A549 treated with Hydrocortisone at 1 μM for 4 hours (cell line): Measurements from ENCODE around the gene SCN3A. TPM values are rescaled to one million over a fixed set of nuclear protein-coding genes. Genes with fewer than 3 reads are reported as not detected.

Experiments
- total RNA-seq: library from RNA; stranded (reverse); fragments of 200-300 nt; extraction: Qiagen RNA extraction; gene quantifications from 5 replicates; pipeline ENCODE4 v1.2.3, GENCODE V29; 2022

The SCN3A gene
- 0.01 TPM in 1 of 5 replicates, not detected in the others for total RNA-seq

DNA sequence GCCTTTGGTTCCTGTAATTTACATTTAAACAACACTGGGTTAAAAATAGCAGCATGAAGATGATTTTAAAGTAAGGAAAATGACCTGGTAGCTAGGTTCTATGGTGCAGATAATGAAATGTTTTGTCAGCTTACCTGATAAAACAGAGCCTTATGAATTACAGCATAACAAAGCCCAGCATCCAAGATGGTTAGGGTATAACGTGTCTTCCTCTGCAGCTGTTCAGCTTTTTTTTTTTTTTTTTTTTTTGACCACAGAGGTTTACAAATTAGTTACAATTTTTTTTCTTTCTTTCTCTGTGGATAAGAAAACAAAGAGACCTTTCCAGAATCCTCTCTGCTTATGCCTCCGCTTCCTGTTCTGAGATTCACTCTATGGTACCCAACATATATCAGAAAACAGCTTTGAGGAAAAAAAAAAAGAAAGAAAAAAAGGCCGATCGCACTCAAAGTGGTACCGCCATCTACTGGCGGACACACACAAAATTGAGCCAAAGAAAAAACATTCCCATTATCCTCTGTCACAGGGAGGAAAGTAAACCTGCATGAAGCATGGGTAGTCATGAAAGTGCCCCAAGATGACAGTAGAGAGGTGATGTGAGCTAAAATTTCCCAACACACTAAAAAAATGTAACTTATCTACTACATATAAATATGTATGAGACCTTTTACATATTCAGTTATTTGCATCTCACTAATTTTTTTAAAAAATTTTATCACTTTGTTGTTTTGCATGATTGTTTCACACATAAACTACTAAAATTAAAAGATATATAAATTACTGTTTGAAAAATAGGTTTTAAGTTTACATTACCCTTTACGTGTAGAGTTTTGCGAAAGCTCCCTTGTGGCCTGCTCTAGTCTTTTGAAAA, at the start of gene SCN3A:
Gene SCN3A (minus strand): TSS at position 362 of the 871 bp plus-strand sequence. CDS start 27,656 bp downstream, outside the sequence.

GRCh38 chr2:165239230-165239629, 35.4 kb upstream of the SCN3A start, which contains the start of gene SCN2A:
Gene SCN2A (plus strand): TSS chr2:165239414. CDS start chr2:165295824, 56,410 bp downstream.

Other genes with a start within 250 kb of the SCN3A start
- gene SLC38A11, start 248.5 kb downstream of the SCN3A start, total RNA-seq: 0.03 TPM in 1 of 5 replicates, not detected in the others
- 0.02 to 0.03 TPM in 2 of 5 replicates, not detected in the others for gene SCN2A, start 35.4 kb upstream of the SCN3A start, total RNA-seq